HG03520 (cell line): Measurements from ENCODE around the gene DUOXA1.
A peak's percentile ranks its signal among the peaks of the same experiment; 100 is the strongest.

Source experiments
- ATAC-seq: cut with Tn5 transposase; IDR thresholded peaks from one replicate; pipeline ENCODE4 v1.9.1; 2021; ENCODE audit warnings: mild to moderate bottlenecking, moderate library complexity; ENCODE audit not compliant: unreplicated experiment

Gene DUOXA1

DNA sequence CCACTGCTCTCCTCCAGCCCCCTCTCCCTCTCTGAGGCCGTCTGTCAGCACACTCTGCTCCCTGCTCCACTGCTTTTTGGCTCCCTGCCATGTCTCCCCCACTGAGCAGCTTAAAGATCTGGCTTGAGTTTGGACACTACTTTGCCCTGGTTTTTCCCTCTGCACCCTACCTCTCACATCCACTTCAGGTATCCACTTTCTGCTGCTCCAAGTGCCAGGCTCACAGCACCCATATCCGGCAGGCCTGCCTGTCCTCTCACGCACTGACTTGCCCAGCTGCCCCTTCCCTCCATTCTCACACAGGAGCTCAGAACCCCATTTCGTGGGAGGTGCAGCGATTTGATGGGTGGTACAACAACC, 3.9 kb upstream of the DUOXA1 start:
- no peak for ATAC-seq

DNA sequence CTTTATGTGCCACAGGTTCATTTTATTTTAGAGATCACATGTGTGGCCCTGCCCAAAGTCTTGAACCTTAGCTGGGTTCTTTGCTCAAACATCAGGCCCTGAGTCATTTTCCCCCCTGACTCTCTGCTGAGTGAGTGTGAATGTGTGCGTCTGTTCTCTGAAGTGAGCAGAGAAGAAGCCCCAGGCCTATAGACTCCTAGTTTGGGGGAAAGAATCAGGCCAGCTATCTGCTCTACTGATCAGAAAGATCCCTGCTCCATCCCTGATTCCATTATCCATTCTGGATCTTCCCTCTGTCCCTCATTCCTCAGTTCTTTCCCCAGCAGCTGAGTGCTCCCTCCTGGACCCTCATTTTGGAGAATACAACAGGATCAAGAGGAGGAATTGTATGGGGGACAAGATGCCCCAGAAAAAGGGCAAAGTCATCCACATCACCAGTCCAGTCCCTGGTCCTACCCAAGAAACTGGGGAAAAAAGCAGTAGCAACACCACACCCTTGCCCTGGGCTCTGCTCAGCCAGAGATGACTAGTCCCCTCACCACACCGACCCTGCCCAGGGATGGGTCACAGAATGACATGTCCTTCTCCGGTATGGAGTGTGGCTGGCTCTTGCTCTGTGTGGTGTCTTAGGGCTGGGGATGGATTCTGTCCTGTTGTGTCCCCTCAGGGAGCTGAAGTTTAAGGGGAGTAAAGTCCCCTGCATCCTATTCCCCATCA, 3.3 kb upstream of the DUOXA1 start:
- no peak for ATAC-seq

- ATAC-seq: no peak
These were observed 1.8 kb upstream of the DUOXA1 start for GRCh38 chr15:45131510-45131909.

DNA sequence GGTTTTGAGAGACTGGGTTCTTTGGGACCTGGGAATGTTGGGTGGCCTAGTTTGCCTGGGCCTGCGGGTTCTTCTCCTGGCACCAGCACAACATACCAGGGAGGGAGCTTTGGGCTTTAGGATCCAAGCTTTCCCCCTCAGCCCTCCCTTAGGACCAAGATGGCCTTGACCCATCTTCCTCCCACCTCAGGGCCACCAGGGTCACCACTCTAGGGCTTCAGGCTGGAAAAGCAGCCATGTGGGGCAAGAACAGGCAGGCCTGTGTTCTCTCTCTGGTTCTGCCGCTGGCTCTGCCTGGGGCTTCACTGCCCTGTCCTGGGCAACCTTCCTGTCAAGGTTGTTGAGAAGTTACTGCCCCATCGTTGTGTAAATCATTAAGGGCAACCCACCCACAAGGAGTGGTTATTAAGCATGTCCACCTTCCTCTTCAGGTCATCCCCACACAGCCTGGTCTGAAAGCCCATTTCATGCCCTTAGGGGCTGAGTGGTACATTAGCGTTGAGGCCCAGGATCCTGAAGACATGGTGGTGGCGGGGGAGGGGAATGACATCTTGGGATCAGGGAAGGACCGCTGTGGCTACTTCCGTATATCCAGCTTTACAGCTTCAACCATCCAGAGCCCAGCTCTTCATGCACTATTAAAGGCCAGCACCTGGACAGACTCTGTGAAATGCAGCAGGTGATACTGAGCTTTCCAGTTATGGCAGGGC, 767 bp upstream of the DUOXA1 start:
- no peak for ATAC-seq

GRCh38 chr15:45128971-45129639, 574 bp downstream of the DUOXA1 start:
- ATAC-seq: no peak

GRCh38 chr15:45126535-45127158, 3.0 kb downstream of the DUOXA1 start:
- no peak for ATAC-seq

GRCh38 chr15:45123397-45123796, 6.3 kb downstream of the DUOXA1 start:
- ATAC-seq: no peak

DNA sequence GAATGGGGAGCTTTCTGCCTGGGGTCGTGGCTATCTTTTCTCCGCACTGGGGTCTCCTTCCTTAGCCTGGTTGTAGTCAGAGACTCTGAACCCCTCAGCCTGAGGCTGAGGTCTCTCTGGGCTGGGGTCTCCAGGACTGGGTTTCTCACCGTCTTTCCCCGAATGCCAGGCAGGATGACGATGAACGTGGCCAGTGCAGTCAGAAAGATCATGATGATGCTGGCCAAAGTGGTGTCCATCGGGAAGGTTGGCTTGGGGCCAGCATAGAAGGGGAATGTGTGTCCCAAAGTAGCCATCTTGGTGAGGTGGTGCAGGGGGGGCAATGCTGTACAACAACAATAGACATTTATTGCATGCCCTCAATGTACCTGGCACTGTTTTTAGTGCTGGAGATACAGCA, 7.0 kb downstream of the DUOXA1 start:
- no peak for ATAC-seq

- ATAC-seq: no peak
These were observed 7.8 kb downstream of the DUOXA1 start for GRCh38 chr15:45121706-45122417.

GRCh38 chr15:45121020-45121419, 8.7 kb downstream of the DUOXA1 start:
- ATAC-seq: no peak

GRCh38 chr15:45120081-45120972, 9.4 kb downstream of the DUOXA1 start:
- no peak for ATAC-seq

DNA sequence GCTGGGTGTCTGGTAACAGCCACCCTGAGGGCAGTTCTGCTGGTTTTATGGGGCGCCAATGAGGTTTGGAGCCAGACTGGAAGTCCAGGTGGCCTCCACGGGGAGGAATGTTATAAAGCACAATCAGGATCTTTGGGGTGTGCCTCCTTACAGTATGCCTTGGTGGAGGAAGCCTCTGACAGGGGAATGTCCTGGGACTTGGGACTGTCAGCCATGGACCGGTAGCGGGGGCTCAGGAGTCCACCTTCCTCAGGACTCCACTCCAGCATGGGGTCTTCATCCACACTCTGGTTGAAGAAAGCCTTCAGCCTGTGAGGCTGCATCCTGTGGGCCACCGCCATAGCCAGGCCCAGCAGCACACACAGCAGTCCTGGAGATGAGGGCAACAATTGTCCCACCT, 10.7 kb downstream of the DUOXA1 start:
- ATAC-seq: no peak

DNA sequence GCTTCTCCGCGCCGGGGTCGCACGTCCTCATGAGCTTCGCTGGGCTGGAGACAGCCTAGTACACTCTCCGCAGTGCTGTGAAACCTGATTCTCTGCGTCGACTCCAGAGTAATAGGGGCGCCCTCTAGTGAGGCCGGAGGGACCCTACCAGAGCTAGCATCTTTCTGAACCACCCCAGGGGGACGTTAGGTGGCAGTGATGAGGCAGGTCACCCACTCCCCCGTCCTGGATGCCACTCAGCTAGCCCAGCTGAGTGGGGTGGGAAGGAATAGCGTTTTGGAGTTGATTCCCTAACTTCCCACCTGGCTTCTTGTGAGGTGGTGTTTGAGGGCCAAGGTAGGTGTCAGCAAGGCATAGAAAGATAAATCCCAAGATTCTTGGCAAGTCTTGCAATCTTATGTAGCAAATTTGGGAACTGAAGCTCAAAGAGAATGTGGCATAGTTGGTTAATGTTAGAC, 11.5 kb downstream of the DUOXA1 start:
- peak; percentile 91 for ATAC-seq

DNA sequence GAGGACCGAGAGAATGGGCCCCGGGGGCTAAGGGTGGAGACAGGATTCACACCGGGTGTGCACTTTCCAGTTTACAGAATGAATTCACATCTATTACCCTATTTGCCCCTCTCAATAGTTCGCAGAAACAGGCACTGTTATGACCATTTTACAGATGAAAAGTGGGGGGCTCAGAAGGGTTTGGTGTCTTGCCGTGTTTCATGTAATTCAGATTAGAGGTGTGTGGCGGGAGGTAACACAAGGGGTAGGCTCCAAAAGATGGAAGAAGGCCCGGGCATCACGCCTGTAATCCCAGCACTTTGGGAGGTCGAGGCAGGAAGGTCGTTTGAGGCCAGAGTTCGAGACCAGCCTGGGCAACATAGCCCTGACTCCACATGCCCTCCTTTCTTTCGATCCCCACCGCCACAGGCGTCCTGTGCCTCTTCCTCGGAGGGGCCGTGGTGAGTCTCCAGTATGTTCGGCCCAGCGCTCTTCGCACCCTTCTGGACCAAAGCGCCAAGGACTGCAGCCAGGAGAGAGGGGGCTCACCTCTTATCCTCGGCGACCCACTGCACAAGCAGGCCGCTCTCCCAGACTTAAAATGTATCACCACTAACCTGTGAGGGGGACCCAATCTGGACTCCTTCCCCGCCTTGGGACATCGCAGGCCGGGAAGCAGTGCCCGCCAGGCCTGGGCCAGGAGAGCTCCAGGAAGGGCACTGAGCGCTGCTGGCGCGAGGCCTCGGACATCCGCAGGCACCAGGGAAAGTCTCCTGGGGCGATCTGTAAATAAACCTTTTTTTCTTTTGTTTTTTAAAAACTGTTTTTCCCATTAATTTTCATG, 12.2 kb downstream of the DUOXA1 start:
- ATAC-seq: no peak

GRCh38 chr15:45116482-45117307, 13.0 kb downstream of the DUOXA1 start:
- no peak for ATAC-seq

- no peak for ATAC-seq
These were observed 13.6 kb downstream of the DUOXA1 start for GRCh38 chr15:45116006-45116481.

DNA sequence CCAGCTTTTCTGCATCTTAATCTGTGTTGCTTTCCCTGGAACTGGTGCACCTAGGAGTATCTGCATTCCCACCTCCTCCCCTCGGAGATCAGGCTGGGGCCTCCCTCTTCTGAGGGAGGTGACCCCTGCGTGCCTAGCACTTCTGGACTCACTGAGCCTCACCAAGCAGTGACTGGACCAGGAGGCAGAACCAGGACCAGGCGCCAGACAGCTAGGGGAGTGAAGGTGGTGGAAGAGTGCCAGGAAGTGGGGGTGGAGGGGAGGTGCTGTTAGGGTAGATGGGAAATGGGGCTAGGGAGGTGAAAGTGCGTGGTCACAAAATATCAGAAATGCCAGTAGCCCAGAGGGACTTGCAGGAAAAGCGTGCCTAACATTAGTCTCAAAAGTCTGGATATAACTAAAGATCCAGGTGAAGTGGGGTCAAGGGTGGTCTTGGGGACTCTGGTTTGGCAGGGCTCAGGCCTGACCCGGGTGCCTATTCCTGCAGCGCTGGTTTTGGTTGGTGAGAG, 14.3 kb downstream of the DUOXA1 start:
- no peak for ATAC-seq

DNA sequence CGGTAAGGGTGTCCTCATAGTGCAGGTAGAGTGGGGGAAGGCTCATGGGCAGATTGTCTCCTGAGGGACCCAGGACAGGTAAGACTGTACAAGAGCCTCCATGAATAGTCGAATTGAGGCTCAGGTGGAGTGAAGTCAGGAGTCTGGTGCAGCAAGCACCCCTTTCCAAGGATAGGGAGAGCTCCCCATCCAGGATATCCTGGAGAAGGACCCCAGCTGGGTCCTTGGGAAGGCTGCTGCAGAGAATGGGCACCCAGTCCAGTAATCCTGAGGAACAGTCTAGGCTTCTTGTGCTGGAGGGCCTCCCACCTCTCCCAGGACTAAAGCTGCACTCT, 15.0 kb downstream of the DUOXA1 start:
- no peak for ATAC-seq
